Skeletal muscle satellite cell (primary cell): ENCODE data around the gene SH3PXD2A.

Experiments used
- H3K27me3 ChIP-seq: 2 replicates; pipeline ENCODE4 v1.7.0; 2013; ENCODE audit warnings: low read length; ENCODE audit not compliant: control insufficient read depth, insufficient read depth
- H3K36me3 ChIP-seq: 2 replicates; pipeline ENCODE4 v1.7.0; 2013; ENCODE audit warnings: mild to moderate bottlenecking, control low read depth, low read length; ENCODE audit not compliant: insufficient read depth
- H3K4me1 ChIP-seq: 2 replicates; pipeline ENCODE4 v1.7.0; 2013; ENCODE audit warnings: low read length; ENCODE audit not compliant: control insufficient read depth, insufficient read depth
- H3K4me2 ChIP-seq: 2 replicates; pipeline ENCODE4 v1.7.0; 2013; ENCODE audit warnings: mild to moderate bottlenecking, low read length
- H3K4me3 ChIP-seq: 2 replicates; pipeline ENCODE4 v1.7.0; 2013; ENCODE audit warnings: low read length
- H3K9ac ChIP-seq: 2 replicates; pipeline ENCODE4 v1.7.0; 2013; ENCODE audit warnings: mild to moderate bottlenecking, low read depth, low read length, moderate library complexity
- H3K9me3 ChIP-seq: replicated peaks from 2 replicates; pipeline ENCODE4 v1.7.0; 2013; ENCODE audit warnings: mild to moderate bottlenecking, control low read depth, low read length

The SH3PXD2A gene

DNA sequence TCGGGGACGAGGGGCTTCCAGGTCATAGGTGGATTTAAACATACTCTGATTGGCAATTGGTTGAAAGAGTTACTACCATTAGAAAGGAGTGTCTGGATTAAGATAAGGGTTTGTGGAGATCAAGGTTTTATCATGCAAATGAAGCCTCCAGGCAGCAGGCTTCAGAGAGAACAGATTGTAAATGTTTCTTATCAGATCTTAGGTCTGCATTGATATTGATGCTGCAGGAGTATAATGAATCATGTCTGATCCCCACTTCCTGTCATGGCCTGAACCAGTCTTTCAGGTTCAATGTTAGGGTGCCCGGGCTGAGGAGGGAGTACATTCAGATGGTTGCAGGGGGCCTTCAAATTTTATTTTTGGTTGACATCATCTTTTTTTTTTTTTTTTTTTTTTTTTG, 51.4 kb downstream of the SH3PXD2A start:
- H3K36me3 ChIP-seq = peaks cover 6% of the 10 kb centered on the region
- H3K4me3 ChIP-seq = no peak overlapping the region
- no peaks in the 10 kb centered on the region for H3K4me1 ChIP-seq
- no peak overlapping the region for H3K9ac ChIP-seq
- H3K27me3 ChIP-seq = no peaks in the 10 kb centered on the region
- H3K9me3 ChIP-seq = no peaks in the 10 kb centered on the region
- no peak overlapping the region for H3K4me2 ChIP-seq

DNA sequence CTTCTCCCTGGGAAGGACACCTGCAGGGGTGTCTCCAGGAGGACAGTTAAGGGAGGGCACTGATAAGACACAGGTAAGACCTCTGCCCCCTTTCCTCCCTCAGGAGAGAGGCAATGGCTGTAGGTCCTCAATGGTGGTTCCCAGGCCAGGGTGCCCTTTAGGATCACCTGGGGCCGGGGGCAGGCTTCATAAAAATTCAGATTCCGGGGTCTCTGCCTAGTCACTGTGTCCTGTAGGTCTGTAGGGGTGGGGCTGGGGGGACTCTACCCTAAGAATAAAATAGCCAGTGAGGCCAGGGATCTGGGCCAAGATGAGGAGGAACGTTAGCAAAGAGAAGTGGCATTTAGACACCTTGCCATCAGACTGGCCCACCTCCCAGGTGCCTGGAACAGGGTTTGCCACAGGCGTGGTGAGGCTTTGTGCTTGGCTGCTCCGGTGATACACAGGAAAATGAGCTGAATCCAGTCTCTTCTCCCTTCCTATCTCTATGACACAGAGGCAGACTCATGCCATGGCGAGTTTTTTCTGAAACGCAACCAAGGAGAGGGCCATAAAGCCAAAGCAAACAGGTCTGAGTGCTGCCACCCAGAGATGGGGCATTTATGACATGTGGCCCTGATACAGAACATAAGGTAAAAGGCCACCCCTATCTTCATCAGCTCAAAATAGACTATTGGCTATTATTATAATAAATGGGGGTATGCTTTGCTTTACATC, 52.6 kb downstream of the SH3PXD2A start:
- H3K36me3 ChIP-seq = peaks cover 6% of the 10 kb centered on the region
- no peaks in the 10 kb centered on the region for H3K4me1 ChIP-seq
- no peaks in the 10 kb centered on the region for H3K27me3 ChIP-seq
- no peaks in the 10 kb centered on the region for H3K9me3 ChIP-seq
- no peak overlapping the region for H3K4me2 ChIP-seq
- H3K9ac ChIP-seq = no peak overlapping the region
- no peak overlapping the region for H3K4me3 ChIP-seq

DNA sequence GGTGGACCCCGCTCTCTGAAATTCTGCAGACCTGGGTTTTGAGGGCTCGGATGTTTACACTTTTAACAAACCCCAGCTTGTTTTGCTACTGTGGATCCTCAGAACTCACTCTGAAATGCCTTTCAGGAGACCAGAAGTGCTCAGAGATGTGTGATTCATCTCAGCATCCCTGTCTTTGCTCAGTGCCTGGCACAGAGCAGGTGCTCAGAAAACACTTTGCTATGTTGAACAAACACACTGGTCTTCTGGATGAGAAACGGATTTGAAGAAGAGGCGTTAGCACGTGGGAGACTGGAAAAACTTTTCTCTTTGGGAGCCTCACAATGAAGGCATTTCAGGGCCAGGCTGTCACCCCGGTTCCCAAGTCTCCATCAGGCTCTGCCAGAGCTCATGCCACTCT, 53.3 kb downstream of the SH3PXD2A start:
- Histone ChIP-seq H3K4me1 (no peaks in the 10 kb centered on the region), H3K9me3 (no peaks in the 10 kb centered on the region), H3K9ac (no peak overlapping the region), H3K4me3 (no peak overlapping the region), H3K4me2 (no peak overlapping the region), H3K27me3 (no peaks in the 10 kb centered on the region), H3K36me3 (peaks cover 6% of the 10 kb centered on the region)

DNA sequence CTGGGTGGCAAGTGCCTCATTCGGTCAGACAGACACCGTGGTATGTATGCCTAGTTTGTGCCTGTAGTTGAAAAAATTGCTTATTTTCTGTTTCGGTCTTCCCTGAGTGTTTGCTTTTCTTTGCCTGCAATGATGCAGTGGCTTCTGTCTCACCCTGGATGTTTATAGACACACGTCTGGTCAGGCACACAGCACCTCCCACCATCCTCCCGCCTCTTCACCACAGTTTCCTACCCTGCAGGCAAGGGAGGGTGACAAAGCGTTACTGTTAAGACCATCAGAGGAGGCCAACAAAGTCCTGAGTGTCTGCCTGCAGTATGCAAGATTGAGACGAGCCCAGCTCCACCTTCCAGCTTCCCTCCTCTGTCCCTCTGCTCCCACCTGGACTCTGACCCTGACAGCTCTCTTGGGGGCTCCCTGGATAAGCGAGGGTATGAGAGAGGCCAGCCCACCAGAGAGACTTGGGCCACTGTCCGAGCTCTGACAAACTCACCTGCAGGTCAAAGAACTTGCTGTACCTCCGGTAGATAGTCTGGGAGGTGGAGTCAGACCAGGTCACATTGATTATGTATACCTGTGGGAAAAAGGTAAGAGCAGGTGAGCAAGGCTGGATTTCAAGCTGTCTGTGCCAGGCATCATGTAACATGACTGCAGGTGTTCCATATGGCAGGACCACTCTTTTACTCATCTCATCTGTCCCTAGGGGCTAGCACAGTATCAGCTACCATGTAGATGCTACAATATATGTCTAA, 54.4 kb downstream of the SH3PXD2A start:
- H3K27me3 ChIP-seq = no peaks in the 10 kb centered on the region
- H3K4me3 ChIP-seq = no peak overlapping the region
- H3K9ac ChIP-seq = no peak overlapping the region
- no peaks in the 10 kb centered on the region for H3K4me1 ChIP-seq
- H3K4me2 ChIP-seq = no peak overlapping the region
- no peaks in the 10 kb centered on the region for H3K9me3 ChIP-seq
- peaks cover 6% of the 10 kb centered on the region for H3K36me3 ChIP-seq

DNA sequence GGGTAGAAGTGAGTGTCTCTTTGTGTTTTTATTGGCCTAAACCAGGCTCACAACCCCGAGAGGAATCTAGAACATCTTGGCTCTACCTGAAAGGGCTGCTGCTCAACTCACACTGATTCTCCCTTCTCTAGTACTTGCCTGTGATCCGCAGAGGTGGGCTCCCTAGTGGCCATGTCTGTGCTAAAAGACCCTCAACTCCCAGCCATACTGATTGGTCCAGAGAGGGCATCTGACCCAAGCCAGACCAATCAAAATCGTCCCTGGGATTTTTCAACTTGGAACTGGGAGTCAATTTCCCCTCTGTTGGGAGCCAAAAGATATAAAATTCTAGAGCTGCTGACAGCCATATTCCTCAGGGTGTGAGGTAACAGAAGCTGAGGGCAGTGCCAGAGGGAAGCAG, 55.3 kb downstream of the SH3PXD2A start:
- no peaks in the 10 kb centered on the region for H3K27me3 ChIP-seq
- H3K9ac ChIP-seq = no peak overlapping the region
- H3K4me2 ChIP-seq = no peak overlapping the region
- peaks cover 6% of the 10 kb centered on the region for H3K36me3 ChIP-seq
- H3K9me3 ChIP-seq = no peaks in the 10 kb centered on the region
- no peak overlapping the region for H3K4me3 ChIP-seq
- no peaks in the 10 kb centered on the region for H3K4me1 ChIP-seq

DNA sequence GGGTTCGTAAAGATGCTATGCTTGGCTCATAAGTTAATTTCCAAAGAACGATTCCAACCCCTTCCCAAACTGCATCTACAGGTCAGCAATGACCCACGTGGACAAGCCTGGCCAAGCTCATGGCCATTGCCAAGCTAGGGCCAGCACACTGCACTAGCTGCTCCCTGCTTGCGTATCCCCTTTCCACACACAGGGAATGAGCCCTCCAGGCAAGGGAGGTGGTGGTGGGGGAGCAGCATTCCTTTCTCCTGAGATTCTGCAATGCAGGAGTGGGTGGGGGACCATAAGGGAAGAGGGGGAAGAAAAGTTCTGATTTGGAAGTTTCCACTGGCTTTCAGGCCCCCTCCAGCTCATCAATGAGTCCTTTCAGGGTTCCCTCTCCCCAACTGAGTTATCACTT, 56.0 kb downstream of the SH3PXD2A start:
- Histone ChIP-seq H3K4me1 (no peaks in the 10 kb centered on the region), H3K9ac (no peak overlapping the region), H3K4me2 (no peak overlapping the region), H3K27me3 (no peaks in the 10 kb centered on the region), H3K36me3 (peaks cover 6% of the 10 kb centered on the region), H3K9me3 (no peaks in the 10 kb centered on the region), H3K4me3 (no peak overlapping the region)

DNA sequence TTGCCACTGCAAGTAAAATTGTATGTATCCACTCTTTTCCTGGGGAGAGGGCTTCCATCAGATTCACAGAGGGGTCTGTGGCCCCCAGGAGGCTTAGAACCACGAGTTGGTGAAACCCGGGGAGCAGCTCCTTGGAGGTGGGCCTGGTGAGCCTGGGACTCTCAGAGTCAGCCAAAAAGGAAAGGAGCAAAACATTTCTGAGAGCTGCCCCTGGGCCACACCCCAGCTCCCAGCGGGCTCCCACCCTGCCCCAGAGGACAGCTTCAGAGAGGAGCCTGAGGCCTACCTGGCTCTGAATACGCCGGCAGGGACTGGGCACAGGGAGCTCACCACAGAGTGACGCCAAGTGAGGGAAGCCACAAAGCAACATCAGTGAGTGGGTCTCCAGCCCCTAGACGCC, 56.9 kb downstream of the SH3PXD2A start:
- Histone ChIP-seq H3K4me3 (no peak overlapping the region), H3K9me3 (no peaks in the 10 kb centered on the region)

DNA sequence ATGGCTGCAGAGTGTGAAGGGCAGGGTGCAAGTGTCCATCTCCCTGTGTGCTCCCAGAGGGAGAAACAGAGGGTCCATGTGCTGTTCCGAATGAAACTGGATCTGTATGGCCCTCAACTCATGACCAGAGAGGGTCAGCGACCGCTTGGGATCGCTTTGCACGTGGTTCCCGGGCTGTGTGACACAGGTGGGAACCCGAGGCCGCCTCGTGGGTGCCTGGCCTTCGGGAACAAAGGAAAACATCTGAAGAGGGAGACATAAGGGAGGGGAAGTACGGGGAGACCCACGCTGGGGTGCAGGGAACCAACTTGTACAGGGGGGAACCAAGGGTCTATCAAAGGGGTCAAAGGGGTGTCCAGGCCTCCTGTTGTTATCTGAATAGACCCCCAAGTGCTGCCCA, 57.5 kb downstream of the SH3PXD2A start:
- Histone ChIP-seq H3K4me3 (no peak overlapping the region), H3K27me3 (no peaks in the 10 kb centered on the region), H3K9me3 (no peaks in the 10 kb centered on the region), H3K4me1 (no peaks in the 10 kb centered on the region), H3K9ac (no peak overlapping the region), H3K36me3 (peaks cover 6% of the 10 kb centered on the region), H3K4me2 (no peak overlapping the region)

More for the DNA sequence above, 56.9 kb downstream of the SH3PXD2A start:
- no peak overlapping the region for H3K4me2 ChIP-seq
- no peaks in the 10 kb centered on the region for H3K27me3 ChIP-seq
- H3K36me3 ChIP-seq = peaks cover 6% of the 10 kb centered on the region
- H3K9ac ChIP-seq = no peak overlapping the region
- H3K4me1 ChIP-seq = no peaks in the 10 kb centered on the region

DNA sequence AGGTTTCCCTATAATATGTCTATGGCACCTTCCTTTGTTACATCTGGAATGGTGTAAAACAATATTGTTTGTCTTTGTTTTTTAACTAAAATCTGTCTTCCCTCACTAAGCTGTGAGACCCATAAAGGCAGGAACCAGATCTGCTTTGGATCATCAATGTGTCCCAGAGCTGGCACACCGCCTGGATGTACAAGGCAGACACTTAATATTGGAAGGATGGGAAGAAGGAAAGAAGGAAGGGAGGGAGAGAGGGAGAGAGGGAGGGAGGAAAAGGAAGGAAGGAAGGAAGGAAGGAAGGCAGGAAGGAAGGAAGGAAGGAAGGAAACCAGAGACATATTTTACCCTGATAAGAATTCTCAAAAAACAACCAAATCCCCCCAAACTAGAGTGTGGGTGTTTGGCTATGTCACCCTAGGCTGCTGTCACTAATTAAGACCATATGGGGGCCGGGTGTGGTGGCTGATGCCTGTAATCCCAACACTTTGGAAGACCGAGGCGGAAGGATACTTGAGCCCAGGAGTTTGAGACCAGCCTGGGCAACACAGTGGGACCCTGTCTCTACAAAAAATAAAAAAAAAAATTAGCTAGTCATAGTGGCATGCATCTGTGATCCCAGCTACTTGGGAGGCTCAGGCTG, 59.6 kb downstream of the SH3PXD2A start:
- H3K9ac ChIP-seq = no peak overlapping the region
- peaks cover 6% of the 10 kb centered on the region for H3K36me3 ChIP-seq
- no peaks in the 10 kb centered on the region for H3K4me1 ChIP-seq

DNA sequence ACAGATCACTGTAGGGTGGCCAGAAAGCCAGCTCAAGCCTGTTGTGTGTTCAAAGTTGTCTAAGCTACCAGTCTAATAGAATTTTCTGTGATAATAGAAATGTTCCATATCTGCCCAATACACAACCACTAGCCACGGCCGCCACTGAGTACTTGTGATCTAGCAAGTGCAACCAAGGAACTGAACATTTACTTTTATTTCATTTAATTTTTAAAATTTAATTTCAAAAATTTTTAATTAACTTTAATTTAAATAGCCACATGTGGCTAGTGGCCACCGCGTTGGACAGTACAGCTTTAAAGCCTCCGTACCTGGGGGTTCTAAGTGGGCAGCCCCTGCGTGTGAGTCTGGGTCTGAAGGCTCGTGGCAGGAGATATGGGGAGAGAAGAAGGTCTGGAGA, 60.4 kb downstream of the SH3PXD2A start:
- Histone ChIP-seq H3K4me3 (no peak overlapping the region), H3K9me3 (no peaks in the 10 kb centered on the region), H3K4me1 (no peaks in the 10 kb centered on the region), H3K4me2 (no peak overlapping the region), H3K9ac (no peak overlapping the region), H3K36me3 (peaks cover 3% of the 10 kb centered on the region), H3K27me3 (no peaks in the 10 kb centered on the region)

More for the DNA sequence above, 59.6 kb downstream of the SH3PXD2A start:
- Histone ChIP-seq H3K27me3 (no peaks in the 10 kb centered on the region), H3K4me3 (no peak overlapping the region), H3K4me2 (no peak overlapping the region), H3K9me3 (no peaks in the 10 kb centered on the region)

DNA sequence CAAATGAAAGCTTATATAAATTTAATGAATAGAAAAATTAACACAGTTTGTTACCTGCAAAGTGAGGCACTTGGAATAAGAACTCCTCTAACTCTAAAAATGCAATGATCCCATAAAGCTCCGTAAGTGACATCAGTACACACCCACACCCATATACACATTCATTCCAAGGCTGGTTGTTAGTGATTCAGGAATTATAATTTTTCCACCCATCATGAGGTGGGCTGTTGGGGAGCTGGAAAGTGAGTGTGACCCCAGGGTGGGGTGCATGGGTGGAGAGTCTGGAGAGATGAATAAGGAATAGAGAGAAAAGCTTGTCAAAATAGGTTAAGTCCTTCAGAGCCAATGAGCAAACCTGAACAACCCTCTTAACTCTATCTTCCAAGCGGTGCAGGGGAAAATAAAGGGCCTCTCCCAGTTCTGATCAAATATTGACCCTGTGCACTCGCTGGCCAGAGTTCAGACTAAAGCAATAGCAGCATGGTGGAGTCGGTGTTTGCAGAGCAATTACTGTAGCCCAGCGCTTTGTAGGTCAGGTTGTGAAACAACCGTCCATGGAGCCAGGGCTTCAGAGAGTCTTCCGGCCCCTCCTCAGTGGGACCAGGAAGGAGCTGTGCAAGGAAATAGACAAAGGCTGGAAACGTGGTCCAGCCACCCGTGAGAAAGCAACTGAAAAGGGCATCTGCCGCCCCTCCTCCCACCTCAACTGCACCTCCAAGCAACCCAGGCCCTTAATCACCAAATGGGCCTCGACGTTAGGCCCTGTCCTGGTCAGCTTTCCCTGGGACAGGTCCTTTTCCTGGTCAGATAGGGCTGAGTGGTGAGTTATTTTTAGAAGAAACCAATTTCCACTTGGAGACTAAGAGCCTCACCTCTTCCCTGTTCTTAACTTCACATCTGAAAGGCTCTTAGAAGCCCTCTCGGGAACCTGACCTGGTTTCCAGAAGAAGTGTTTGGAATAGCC, 61.2 kb downstream of the SH3PXD2A start:
- H3K4me1 ChIP-seq = no peaks in the 10 kb centered on the region

More for the DNA sequence above, 61.2 kb downstream of the SH3PXD2A start:
- no peaks in the 10 kb centered on the region for H3K27me3 ChIP-seq
- peaks cover under 1% of the 10 kb centered on the region for H3K36me3 ChIP-seq
- H3K9me3 ChIP-seq = no peaks in the 10 kb centered on the region
- H3K4me3 ChIP-seq = no peak overlapping the region
- no peak overlapping the region for H3K9ac ChIP-seq
- H3K4me2 ChIP-seq = no peak overlapping the region
